H9 (cell line): ENCODE data around the gene ZCCHC7. TPM values are rescaled to one million over a fixed set of nuclear protein-coding genes. Genes with fewer than 3 reads are reported as not detected.

Source experiments
- DNase-seq: peaks from one replicate; pipeline ENCODE4 v3.0.0-alpha.2; 2017
- H2AFZ ChIP-seq: one replicate; pipeline ENCODE4 v1.6.1; 2013; ENCODE audit warnings: mild to moderate bottlenecking, low read length, control low read depth, moderate library complexity
- H2AK5ac ChIP-seq: 2 replicates; pipeline ENCODE4 v1.6.1; 2013; ENCODE audit warnings: low read length, control low read depth, mixed read lengths; ENCODE audit not compliant: insufficient read length
- H2BK120ac ChIP-seq: one replicate; pipeline ENCODE4 v1.6.1; 2013; ENCODE audit warnings: low read depth, mild to moderate bottlenecking, low read length, control low read depth, inconsistent platforms; ENCODE audit not compliant: poor library complexity, severe bottlenecking
- H2BK12ac ChIP-seq: 2 replicates; pipeline ENCODE4 v1.6.1; 2013; ENCODE audit warnings: low read length, control low read depth, mixed read lengths, low read depth; ENCODE audit not compliant: insufficient read length
- H2BK15ac ChIP-seq: 2 replicates; pipeline ENCODE4 v1.6.1; 2013; ENCODE audit warnings: low read depth, low read length, control low read depth
- H2BK20ac ChIP-seq: one replicate; pipeline ENCODE4 v1.6.1; 2013; ENCODE audit warnings: low read depth, mild to moderate bottlenecking, low read length, control low read depth, inconsistent platforms; ENCODE audit not compliant: poor library complexity, severe bottlenecking
- H2BK5ac ChIP-seq: 2 replicates; pipeline ENCODE4 v1.6.1; 2013; ENCODE audit warnings: low read length, control low read depth, mixed read lengths; ENCODE audit not compliant: insufficient read length
- H3K14ac ChIP-seq: 2 replicates; pipeline ENCODE4 v1.6.1; 2013; ENCODE audit warnings: low read length, control low read depth; ENCODE audit not compliant: insufficient read depth
- H3K18ac ChIP-seq: 2 replicates; pipeline ENCODE4 v1.6.1; 2013; ENCODE audit warnings: low read depth, mild to moderate bottlenecking, mixed read lengths, low read length, control low read depth; ENCODE audit not compliant: insufficient read length
- H3K23ac ChIP-seq: 2 replicates; pipeline ENCODE4 v1.6.1; 2013; ENCODE audit warnings: low read length, control low read depth, mixed read lengths, low read depth; ENCODE audit not compliant: insufficient read length
- H3K23me2 ChIP-seq: 2 replicates; pipeline ENCODE4 v1.6.1; 2013; ENCODE audit warnings: low read depth, mild to moderate bottlenecking, mixed read lengths, low read length, control low read depth; ENCODE audit not compliant: insufficient read length, poor library complexity, severe bottlenecking
- H3K27ac ChIP-seq: 2 replicates; pipeline ENCODE4 v1.5.1; 2013; ENCODE audit warnings: low read length, control low read depth, mixed read lengths, low read depth; ENCODE audit not compliant: insufficient read length
- H3K27me3 ChIP-seq: 2 replicates; pipeline ENCODE4 v1.6.1; 2013; ENCODE audit warnings: low read length, control low read depth, inconsistent platforms; ENCODE audit not compliant: insufficient read depth
- H3K4ac ChIP-seq: 2 replicates; pipeline ENCODE4 v1.6.1; 2013; ENCODE audit warnings: low read depth, mild to moderate bottlenecking, control low read depth, inconsistent platforms, low read length, moderate library complexity
- H3K4me1 ChIP-seq: 2 replicates; pipeline ENCODE4 v1.6.1; 2013; ENCODE audit warnings: low read length, control low read depth, inconsistent platforms; ENCODE audit not compliant: insufficient read depth
- H3K4me2 ChIP-seq: 2 replicates; pipeline ENCODE4 v1.6.1; 2013; ENCODE audit warnings: low read length, control low read depth, mixed read lengths; ENCODE audit not compliant: insufficient read length, insufficient read depth
- H3K56ac ChIP-seq: 2 replicates; pipeline ENCODE4 v1.6.1; 2013; ENCODE audit warnings: low read depth, mild to moderate bottlenecking, mixed read lengths, low read length, control low read depth; ENCODE audit not compliant: insufficient read length
- H3K79me1 ChIP-seq: 2 replicates; pipeline ENCODE4 v1.6.1; 2013; ENCODE audit warnings: low read depth, mild to moderate bottlenecking, moderate library complexity, low read length, control low read depth, inconsistent platforms; ENCODE audit not compliant: insufficient read depth, poor library complexity, severe bottlenecking
- H3K79me2 ChIP-seq: 2 replicates; pipeline ENCODE4 v1.6.1; 2013; ENCODE audit warnings: low read length, control low read depth, inconsistent platforms; ENCODE audit not compliant: insufficient read depth
- H3K9ac ChIP-seq: 2 replicates; pipeline ENCODE4 v1.6.1; 2013; ENCODE audit warnings: low read length, control low read depth, mixed read lengths; ENCODE audit not compliant: insufficient read length; ENCODE audit errors: extremely low read depth
- H3K9me3 ChIP-seq: one replicate; pipeline ENCODE4 v1.6.1; 2013; ENCODE audit warnings: low read depth, low read length, inconsistent platforms; ENCODE audit not compliant: control insufficient read depth
- H3T11ph ChIP-seq: one replicate; pipeline ENCODE4 v1.6.1; 2013; ENCODE audit warnings: mild to moderate bottlenecking, low read length, control low read depth, inconsistent platforms
- H4K20me1 ChIP-seq: one replicate; pipeline ENCODE4 v1.6.1; 2013; ENCODE audit not compliant: control insufficient read depth, insufficient read length, insufficient read depth
- H4K5ac ChIP-seq: 2 replicates; pipeline ENCODE4 v1.6.1; 2013; ENCODE audit warnings: low read depth, mild to moderate bottlenecking, mixed read lengths, low read length, control low read depth; ENCODE audit not compliant: insufficient read length
- H4K8ac ChIP-seq: replicated peaks from 2 replicates; pipeline ENCODE4 v1.6.1; 2013; ENCODE audit warnings: low read length, control low read depth, mixed read lengths, low read depth; ENCODE audit not compliant: insufficient read length
- H4K91ac ChIP-seq: 2 replicates; pipeline ENCODE4 v1.6.1; 2013; ENCODE audit warnings: low read depth, mild to moderate bottlenecking, moderate library complexity, mixed read lengths, low read length, control low read depth; ENCODE audit not compliant: insufficient read length
- H3K27ac Mint-ChIP-seq, 3 experiments: 2 replicates in 2 of 3; 3 replicates in 1 of 3; pipeline ENCODE4 v1.8.0; 2020 to 2021; ENCODE audit warnings: mixed read lengths in 3 of 3, mild to moderate bottlenecking in 1 of 3, moderate library complexity in 1 of 3
- H3K27me3 Mint-ChIP-seq: 2 replicates; pipeline ENCODE4 v1.8.0; 2021; ENCODE audit warnings: low read depth, mild to moderate bottlenecking, moderate library complexity, mixed read lengths
- H3K36me3 Mint-ChIP-seq, 3 experiments: 2 replicates in 2 of 3; 3 replicates in 1 of 3; pipeline ENCODE4 v1.8.0; 2020 to 2021; ENCODE audit warnings: low read depth in 3 of 3, mixed read lengths in 3 of 3; ENCODE audit not compliant: insufficient read depth in 1 of 3
- H3K4me1 Mint-ChIP-seq, 2 experiments: 2 replicates each; pipeline ENCODE4 v1.8.0; 2020; ENCODE audit warnings: mixed read lengths in 2 of 2
- H3K4me3 Mint-ChIP-seq, 2 experiments: 2 replicates in 1 of 2; 3 replicates in 1 of 2; pipeline ENCODE4 v1.8.0; 2020 to 2021; ENCODE audit warnings: mild to moderate bottlenecking in 2 of 2, mixed read lengths in 2 of 2, moderate library complexity in 1 of 2
- H3K9me3 Mint-ChIP-seq, 2 experiments: 2 replicates in 1 of 2; 3 replicates in 1 of 2; pipeline ENCODE4 v1.8.0; 2020; ENCODE audit warnings: mild to moderate bottlenecking in 2 of 2, mixed read lengths in 2 of 2, moderate library complexity in 1 of 2
- WGBS: extraction: QIAGEN DNeasy Blood & Tissue Kit; methylation state at CpG from one replicate; pipeline ENCODE4 v1.1.7; 2013; ENCODE audit warnings: missing lambda C conversion rate, low lambda C conversion rate, mixed read lengths; ENCODE audit not compliant: insufficient read length; ENCODE audit errors: extremely low coverage; 5-methylcytosine and 5-hydroxymethylcytosine counted together
- total RNA-seq: library from RNA; stranded (reverse); gene quantifications from 2 replicates; pipeline ENCODE4 v1.2.1, GENCODE V29; 2021
- TF ChIP-seq, protein P1 (sequence below): fragments of 200-600 bp; sonication (generic); conservative IDR thresholded peaks from 3 replicates; pipeline ENCODE4 v1.8.0; 2021; ENCODE audit warnings: antibody characterized with exemption, mild to moderate bottlenecking

The ZCCHC7 gene
- total RNA-seq, 1 experiment from 2014 or later, result 20.3 TPM

DNA sequence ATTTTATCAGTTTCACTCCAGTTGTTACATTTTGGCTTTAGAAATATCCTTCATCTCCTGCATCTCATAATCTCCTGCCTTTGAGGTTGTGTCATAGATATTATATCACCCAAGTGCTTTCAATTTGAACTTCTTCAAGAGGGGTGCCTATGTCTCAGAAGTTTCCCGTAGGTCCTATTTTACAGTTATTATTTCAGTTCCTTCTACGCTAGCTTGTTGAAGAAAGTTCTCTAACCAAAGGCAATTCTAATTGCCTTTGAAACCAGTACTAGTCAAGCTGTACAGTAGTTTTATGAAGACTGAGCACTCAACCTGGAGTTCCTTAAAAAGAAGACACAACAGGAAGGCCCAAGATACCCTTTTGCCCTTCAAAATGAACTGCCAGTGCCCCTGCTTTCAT, 116.4 kb downstream of the ZCCHC7 start:
- H3K23me2 ChIP-seq, result no peaks in the 10 kb centered on the region
- H3K79me2 ChIP-seq, result no peaks in the 10 kb centered on the region
- no peaks in the 10 kb centered on the region for H4K20me1 ChIP-seq
- WGBS, result no CpG with 5 or more reads among the region's 2 CpGs
- no peak overlapping the region for H3K4me3 Mint-ChIP-seq
- no peak overlapping the region for H2AK5ac ChIP-seq
- no peaks in the 10 kb centered on the region for H3K27me3 Mint-ChIP-seq
- H2BK120ac ChIP-seq, result no peak overlapping the region
- H3K56ac ChIP-seq, result no peak overlapping the region
- no peaks in the 10 kb centered on the region for H3K27me3 ChIP-seq
- no peak overlapping the region for H2BK12ac ChIP-seq
- H3K9me3 ChIP-seq, result no peaks in the 10 kb centered on the region
- peaks cover 0 to 8% (median 4%) of the 10 kb centered on the region in 3 experiments; a peak in 4 of 7 replicates for H3K36me3 Mint-ChIP-seq
- no peak overlapping the region for H3K4me2 ChIP-seq
- no peak overlapping the region for H3K27ac ChIP-seq
- no peak for DNase-seq
- H3K14ac ChIP-seq, result no peak overlapping the region
- H3K4ac ChIP-seq, result no peak overlapping the region
- H3K9ac ChIP-seq, result no peak overlapping the region
- H2BK20ac ChIP-seq, result no peak overlapping the region
- H4K91ac ChIP-seq, result no peak overlapping the region
- H3K18ac ChIP-seq, result no peak overlapping the region
- H2AFZ ChIP-seq, result no peak overlapping the region
- no peak overlapping the region for H3T11ph ChIP-seq
- H3K4me1 ChIP-seq, result peaks cover 5% of the 10 kb centered on the region; the same call in 1 of the 2 replicates
- H4K8ac ChIP-seq, result no peak overlapping the region
- no peaks in the 10 kb centered on the region for H3K9me3 Mint-ChIP-seq
- no peak overlapping the region for H4K5ac ChIP-seq
- H2BK15ac ChIP-seq, result no peak overlapping the region
- H3K23ac ChIP-seq, result no peak overlapping the region
- H3K4me1 Mint-ChIP-seq, result peaks cover 19% of the 10 kb centered on the region in 2 experiments
- peak overlapping the region in 1 of 3 experiments; percentile 26; a peak in 2 of 7 replicates for H3K27ac Mint-ChIP-seq
- no peaks in the 10 kb centered on the region for H3K79me1 ChIP-seq
- TF ChIP-seq, protein P1, sequence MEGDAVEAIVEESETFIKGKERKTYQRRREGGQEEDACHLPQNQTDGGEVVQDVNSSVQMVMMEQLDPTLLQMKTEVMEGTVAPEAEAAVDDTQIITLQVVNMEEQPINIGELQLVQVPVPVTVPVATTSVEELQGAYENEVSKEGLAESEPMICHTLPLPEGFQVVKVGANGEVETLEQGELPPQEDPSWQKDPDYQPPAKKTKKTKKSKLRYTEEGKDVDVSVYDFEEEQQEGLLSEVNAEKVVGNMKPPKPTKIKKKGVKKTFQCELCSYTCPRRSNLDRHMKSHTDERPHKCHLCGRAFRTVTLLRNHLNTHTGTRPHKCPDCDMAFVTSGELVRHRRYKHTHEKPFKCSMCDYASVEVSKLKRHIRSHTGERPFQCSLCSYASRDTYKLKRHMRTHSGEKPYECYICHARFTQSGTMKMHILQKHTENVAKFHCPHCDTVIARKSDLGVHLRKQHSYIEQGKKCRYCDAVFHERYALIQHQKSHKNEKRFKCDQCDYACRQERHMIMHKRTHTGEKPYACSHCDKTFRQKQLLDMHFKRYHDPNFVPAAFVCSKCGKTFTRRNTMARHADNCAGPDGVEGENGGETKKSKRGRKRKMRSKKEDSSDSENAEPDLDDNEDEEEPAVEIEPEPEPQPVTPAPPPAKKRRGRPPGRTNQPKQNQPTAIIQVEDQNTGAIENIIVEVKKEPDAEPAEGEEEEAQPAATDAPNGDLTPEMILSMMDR, result no peak
- H2BK5ac ChIP-seq, result no peak overlapping the region
